Panc1 (cell line): ENCODE results near the gene SPATA45.
"Not testable (repeated sequence)": the region's sequence is repeated elsewhere in the genome, so short reads cannot be mapped to it uniquely, and the experiment has no call there.

Experiments
- CTCF ChIP-seq: fragments of 450-650 bp; IDR thresholded peaks from 2 replicates; pipeline ENCODE4 v1.5.1; 2017; ENCODE audit warnings: mild to moderate bottlenecking
- REST ChIP-seq, 2 experiments: IDR thresholded peaks; 2 replicates each; pipeline ENCODE4 v1.6.1; 2011 to 2012; ENCODE audit warnings: low read depth in 2 of 2, control low read depth in 1 of 2, low read length in 1 of 2, mild to moderate bottlenecking in 1 of 2, moderate library complexity in 1 of 2; ENCODE audit not compliant: insufficient read depth in 1 of 2
- TCF7L2 ChIP-seq: IDR thresholded peaks from 2 replicates; pipeline ENCODE4 v1.6.1; 2011; ENCODE audit warnings: mild to moderate bottlenecking, low read depth, low read length, inconsistent platforms

GRCh38 chr1:212863345-212863744 lies 15.9 kb upstream of the SPATA45 start:
- TF ChIP-seq CTCF; REST (IDR thresholded peaks at IDR 0.05; ENCODE audit: insufficient read depth in 1 of 2, low read depth in 2 of 2, low read length in 1 of 2); TCF7L2: not testable (repeated sequence)
